Spleen (tissue), 11 donors: ENCODE results near the gene CLCN7. TPM values are rescaled to one million over a fixed set of nuclear protein-coding genes. Genes with fewer than 3 reads are reported as not detected.
"Not testable (repeated sequence)": the region's sequence is repeated elsewhere in the genome, so short reads cannot be mapped to it uniquely, and the experiment has no call there.

Source experiments
- DNase-seq: peaks from one replicate; pipeline ENCODE4 v3.0.0-alpha.2; 2020
- H3K27ac ChIP-seq, 8 donors: fragments of 200-600 bp; sonication (generic) in 7 of 8; 1 replicate in 4 of 8; 2 replicates in 4 of 8; pipeline versions ENCODE4 v1.5.0 to v1.8.0; 2016 to 2021; ENCODE audit warnings: inconsistent platforms in 4 of 8, mild to moderate bottlenecking in 4 of 8, moderate library complexity in 1 of 8
- H3K27me3 ChIP-seq, 7 donors: fragments of 200-600 bp; sonication (generic) in 6 of 7; replicated peaks in 1 of 7; 1 replicate in 4 of 7; 2 replicates in 3 of 7; pipeline versions ENCODE4 v1.5.0 to v1.8.0; 2016 to 2021; ENCODE audit warnings: inconsistent platforms in 3 of 7, mild to moderate bottlenecking in 1 of 7
- H3K36me3 ChIP-seq, 6 donors: fragments of 200-600 bp; sonication (generic) in 5 of 6; 1 replicate in 4 of 6; 2 replicates in 2 of 6; pipeline versions ENCODE4 v1.5.0 to v1.8.0; 2016 to 2021; ENCODE audit warnings: inconsistent platforms in 2 of 6
- H3K4me1 ChIP-seq, 6 donors: fragments of 200-600 bp; sonication (generic) in 5 of 6; 1 replicate in 3 of 6; 2 replicates in 3 of 6; pipeline versions ENCODE4 v1.5.0 to v1.8.0; 2016 to 2021; ENCODE audit warnings: inconsistent platforms in 3 of 6
- H3K4me3 ChIP-seq, 8 donors: fragments of 200-600 bp; sonication (generic) in 7 of 8; 1 replicate in 4 of 8; 2 replicates in 4 of 8; pipeline versions ENCODE4 v1.5.0 to v1.8.0; 2016 to 2021; ENCODE audit warnings: inconsistent platforms in 4 of 8, mild to moderate bottlenecking in 4 of 8, moderate library complexity in 2 of 8
- H3K9me3 ChIP-seq, 8 donors: fragments of 200-600 bp; sonication (generic) in 7 of 8; 1 replicate in 4 of 8; 2 replicates in 4 of 8; pipeline versions ENCODE4 v1.5.0 to v1.8.0; 2016 to 2021; ENCODE audit warnings: inconsistent platforms in 4 of 8
- CTCF ChIP-seq, 11 experiments: fragments of 200-600 bp in 7 of 11; fragments of 450-650 bp in 4 of 11; sonication (generic) in 4 of 11; IDR thresholded peaks in 8 of 11; conservative IDR thresholded peaks in 3 of 11; 1 replicate in 7 of 11; 2 replicates in 4 of 11; pipeline versions ENCODE4 v1.4.0 to v1.8.0; 2016 to 2021; ENCODE audit warnings: antibody characterized with exemption in 11 of 11, inconsistent platforms in 4 of 11, mild to moderate bottlenecking in 1 of 11
- POLR2A ChIP-seq, 3 donors: fragments of 450-650 bp; IDR thresholded peaks; one replicate each; pipeline ENCODE4 v1.5.1; 2017; ENCODE audit warnings: antibody characterized with exemption in 3 of 3, mild to moderate bottlenecking in 1 of 3
- POLR2AphosphoS5 ChIP-seq, 3 donors: sonication (generic); formaldehyde crosslinking; IDR thresholded peaks; one replicate each; pipeline ENCODE4 v1.5.1; 2017; ENCODE audit warnings: antibody characterized with exemption in 3 of 3
- WGBS, 5 donors: extraction: QIAGEN DNeasy Blood & Tissue Kit in 3 of 5; methylation state at CpG; one replicate each; pipeline versions ENCODE4 v1.1.5 to v1.1.7; 2013 to 2018; 5-methylcytosine and 5-hydroxymethylcytosine counted together
- intact Hi-C: fragments of 100-400 bp; cut with DNase I; formaldehyde crosslinking; loops from one replicate; pipeline ENCODE4 v1.15.0; 2023; ENCODE audit warnings: low total_unique reads
- polyA plus RNA-seq, 3 donors: library from polyadenylated mRNA; stranded (reverse); fragments of 200-250 nt; gene quantifications; one replicate each; pipeline ENCODE4 v1.2.1, GENCODE V29; 2013
- total RNA-seq, 7 donors: library from RNA; depleted of rRNA in 3 of 7; stranded (reverse); fragments of >200 nt in 3 of 7; fragmentation: NEBNext Ultra II Directional in 4 of 7; extraction: Animal tissue kit (Norgen Biotek cat#: 25700) in 4 of 7; gene quantifications; one replicate each; pipeline versions ENCODE4 v1.1.0 to v1.2.1, GENCODE V29; 2016 to 2021
- donor health status: healthy with polysubstance abuse.
- donor health status: DM: no; HTN: no; CAD: no; lungs with moderate emphysema.
- donor health status: DM: no; HTN: no; CAD: no.
- donor health status: Bipolar disorder and iron deficiency.
- donor health status: healthy.
- donor health status: DM: no; HTN: no; CAD: no.
- donor health status: DM: yes; HTN: yes; CAD: no.

The CLCN7 gene
- total and polyA plus RNA-seq, 10 donors, result 43.2 to 146 (median 115) TPM

GRCh38 chr16:1443403-1443973 lies 31.3 kb downstream of the CLCN7 start:
- WGBS, 5 donors, result 67 to 98% (median 84%) methylated on average over 7 to 38 of the region's 38 CpGs
- H3K9me3 ChIP-seq, result no peaks in the 10 kb centered on the region
- H3K27ac ChIP-seq, result no peak overlapping the region
- H3K4me3 ChIP-seq, result no peak overlapping the region
- H3K4me1 ChIP-seq, result peaks cover 0 to 28% (median 2%) of the 10 kb centered on the region in 6 donors
- H3K36me3 ChIP-seq, result peaks cover 0 to 61% (median 34%) of the 10 kb centered on the region in 6 donors
- no peaks in the 10 kb centered on the region for H3K27me3 ChIP-seq
- no peak for DNase-seq
- TF ChIP-seq POLR2AphosphoS5 (IDR thresholded peaks at IDR 0.05), result peak in 1 of 3 donors; percentile 43
- no peak for TF ChIP-seq POLR2A (IDR thresholded peaks at IDR 0.05)
- no peak for TF ChIP-seq CTCF (IDR thresholded peaks at IDR 0.05 in 8 of 11, conservative IDR thresholded peaks at IDR 0.05 in 3 of 11)
- intact Hi-C loops, result no loop called here

GRCh38 chr16:1442697-1443096 lies 32.1 kb downstream of the CLCN7 start:
- 83 to 98% (median 89%) methylated on average over 8 to 24 of the region's 24 CpGs for WGBS, 5 donors
- no peak for DNase-seq
- no peak overlapping the region for H3K27ac ChIP-seq
- H3K4me1 ChIP-seq, result peaks cover 0 to 28% (median 2%) of the 10 kb centered on the region in 6 donors
- H3K4me3 ChIP-seq, result no peak overlapping the region
- no peaks in the 10 kb centered on the region for H3K27me3 ChIP-seq
- peaks cover 0 to 61% (median 27%) of the 10 kb centered on the region in 6 donors for H3K36me3 ChIP-seq
- intact Hi-C loops, result no loop called here
- TF ChIP-seq CTCF (IDR thresholded peaks at IDR 0.05 in 8 of 11, conservative IDR thresholded peaks at IDR 0.05 in 3 of 11), result no peak
- TF ChIP-seq POLR2AphosphoS5 (IDR thresholded peaks at IDR 0.05), result no peak
- TF ChIP-seq POLR2A (IDR thresholded peaks at IDR 0.05), result no peak
- H3K9me3 ChIP-seq, result no peaks in the 10 kb centered on the region

- H3K36me3 ChIP-seq, result peaks cover 0 to 61% (median 17%) of the 10 kb centered on the region in 6 donors
- H3K27ac ChIP-seq, result no peak overlapping the region
- WGBS, 5 donors, result 78 to 100% (median 87%) methylated on average over 1 to 22 of the region's 22 CpGs
- intact Hi-C loops, result no loop called here
- peaks cover 0 to 24% (median 2%) of the 10 kb centered on the region in 6 donors for H3K4me1 ChIP-seq
- H3K9me3 ChIP-seq, result no peaks in the 10 kb centered on the region
- H3K4me3 ChIP-seq, result no peak overlapping the region
- no peak for DNase-seq
- no peak for TF ChIP-seq POLR2AphosphoS5 (IDR thresholded peaks at IDR 0.05)
- no peak for TF ChIP-seq POLR2A (IDR thresholded peaks at IDR 0.05)
- no peak for TF ChIP-seq CTCF (IDR thresholded peaks at IDR 0.05 in 8 of 11, conservative IDR thresholded peaks at IDR 0.05 in 3 of 11)
- H3K27me3 ChIP-seq, result no peaks in the 10 kb centered on the region
Observed at GRCh38 chr16:1441391-1441829, 33.4 kb downstream of the CLCN7 start.

- H3K36me3 ChIP-seq, result peaks cover 0 to 61% (median 6%) of the 10 kb centered on the region in 6 donors
- H3K4me1 ChIP-seq, H3K4me3 ChIP-seq, DNase-seq, H3K9me3 ChIP-seq, H3K27ac ChIP-seq, H3K27me3 ChIP-seq, intact Hi-C loops: not testable (repeated sequence)
- WGBS, 5 donors, result 91 to 97% (median 94%) methylated on average over 4 of the region's 4 CpGs
Observed at GRCh38 chr16:1439699-1440074, 35.1 kb downstream of the CLCN7 start.
